Renal pelvis (tissue), 4 donors: ENCODE results near the gene SMG6. TPM values are rescaled to one million over a fixed set of nuclear protein-coding genes. Genes with fewer than 3 reads are reported as not detected.
"Not testable (repeated sequence)": the region's sequence is repeated elsewhere in the genome, so short reads cannot be mapped to it uniquely, and the experiment has no call there.

Source experiments
- DNase-seq: peaks from one replicate; pipeline ENCODE4 v3.0.0-alpha.2; 2013
- polyA plus RNA-seq, 3 donors: library from polyadenylated mRNA; unstranded; fragments of 120-200 nt; gene quantifications; one replicate each; pipeline ENCODE4 v1.2.1, GENCODE V29; 2013; ENCODE audit not compliant: insufficient read length in 3 of 3

The SMG6 gene
- polyA plus RNA-seq, 3 donors, result 31.9 to 38.1 (median 32.9) TPM

DNA sequence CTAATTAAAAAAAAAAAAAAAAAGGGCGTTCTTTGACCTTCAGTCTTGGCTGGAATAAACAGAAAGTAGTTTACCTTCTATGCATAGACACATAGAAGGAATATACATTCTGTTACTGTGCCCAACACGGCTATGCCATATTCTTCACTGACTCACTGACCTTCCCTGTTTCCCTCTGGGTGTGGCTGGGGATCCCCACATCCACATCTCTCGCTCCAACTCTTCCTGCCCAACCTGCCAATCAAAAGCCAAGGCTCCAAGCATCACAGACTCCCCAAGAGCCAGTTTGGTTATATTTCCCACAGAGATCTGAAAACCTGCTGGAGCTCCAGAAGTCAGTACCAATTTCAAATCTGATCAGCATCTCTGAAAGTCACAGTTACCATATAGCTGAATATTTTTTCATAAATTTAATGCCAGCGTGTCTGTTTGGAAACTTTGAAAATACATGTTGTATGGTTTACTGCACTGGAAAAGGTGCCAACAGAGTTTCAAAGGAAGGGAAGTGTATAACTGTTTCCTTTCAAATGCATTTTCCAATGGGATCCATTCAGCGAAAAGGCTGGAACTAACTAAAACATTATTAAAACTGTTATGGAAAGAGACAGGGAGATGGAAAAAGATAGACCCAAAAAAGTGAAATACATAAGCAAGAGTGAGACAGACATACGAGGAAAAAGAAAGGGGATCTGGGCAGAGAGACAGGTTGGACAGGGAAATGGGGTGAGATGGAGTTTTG, 91.8 kb downstream of the SMG6 start:
- DNase-seq, result no peak

DNA sequence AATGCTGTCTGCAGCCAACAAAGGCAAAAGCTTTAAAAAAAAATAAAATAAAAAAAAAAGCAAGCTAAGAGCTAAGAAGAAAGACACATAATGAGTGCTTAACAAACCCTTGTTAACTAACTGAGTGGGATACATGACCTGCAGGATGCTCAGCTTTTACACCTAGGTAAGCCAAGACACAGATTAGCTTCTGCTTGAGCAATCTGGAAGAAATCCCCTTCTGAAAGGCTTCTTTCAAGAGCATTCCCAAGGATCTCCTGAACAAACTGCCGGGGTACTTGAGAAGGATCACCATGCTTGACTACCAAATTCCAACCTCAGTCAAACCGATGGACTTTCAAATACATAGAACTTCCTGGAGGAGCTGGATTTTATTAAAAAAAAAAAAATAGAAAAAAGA, 92.9 kb downstream of the SMG6 start:
- DNase-seq, result no peak

DNA sequence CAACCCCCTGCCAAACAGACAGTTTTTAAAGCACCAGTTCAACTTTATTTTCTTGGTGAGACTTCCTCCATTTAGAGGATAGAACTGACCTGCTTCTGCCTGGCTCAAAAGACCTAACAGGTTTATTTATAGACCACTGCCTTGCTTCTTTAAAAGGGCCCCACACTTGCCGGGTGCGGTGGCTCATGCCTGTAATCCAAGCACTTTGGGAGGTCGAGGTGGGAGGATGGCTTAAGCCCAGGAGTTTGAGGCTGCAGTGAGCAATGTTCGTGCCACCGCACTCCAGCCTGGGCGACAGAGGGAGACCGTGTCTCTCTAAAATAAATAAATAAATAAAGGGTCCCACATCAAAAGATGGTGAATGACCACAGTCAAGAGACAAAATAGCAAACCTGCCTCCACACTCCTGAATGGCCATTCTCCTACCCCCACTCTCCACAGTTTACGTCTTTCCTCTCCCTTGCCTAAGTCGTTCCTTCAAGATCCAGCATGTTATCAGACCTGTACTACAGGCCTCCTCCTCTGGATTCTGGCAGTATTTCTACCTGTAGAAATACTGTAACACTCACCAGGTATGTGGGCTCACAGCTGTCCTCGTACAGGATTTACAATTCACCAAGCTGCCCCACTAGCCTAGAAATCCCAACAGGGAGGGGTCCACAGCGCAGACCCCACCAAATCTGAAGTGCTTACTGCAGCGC, 95.6 kb downstream of the SMG6 start:
- no peak for DNase-seq

DNA sequence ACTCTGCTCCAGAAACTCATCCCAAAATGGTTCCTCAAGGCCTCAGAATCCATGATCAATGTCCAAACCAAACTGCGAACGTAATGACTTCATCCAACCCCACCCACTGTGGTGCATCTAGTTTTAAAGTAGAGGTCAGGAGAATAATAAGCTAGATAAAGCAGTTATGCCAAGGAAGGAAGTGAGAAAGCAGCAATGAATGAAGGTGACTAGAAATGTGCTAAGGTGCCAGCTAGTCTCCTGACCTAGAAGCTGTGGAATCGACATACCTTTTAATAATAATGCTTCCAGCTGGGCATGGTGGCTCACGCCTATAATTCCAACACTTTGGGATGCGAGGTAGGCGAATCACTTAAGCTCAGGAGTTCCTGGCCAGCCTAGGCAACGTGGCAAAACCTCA, 99.2 kb downstream of the SMG6 start:
- no peak for DNase-seq

DNA sequence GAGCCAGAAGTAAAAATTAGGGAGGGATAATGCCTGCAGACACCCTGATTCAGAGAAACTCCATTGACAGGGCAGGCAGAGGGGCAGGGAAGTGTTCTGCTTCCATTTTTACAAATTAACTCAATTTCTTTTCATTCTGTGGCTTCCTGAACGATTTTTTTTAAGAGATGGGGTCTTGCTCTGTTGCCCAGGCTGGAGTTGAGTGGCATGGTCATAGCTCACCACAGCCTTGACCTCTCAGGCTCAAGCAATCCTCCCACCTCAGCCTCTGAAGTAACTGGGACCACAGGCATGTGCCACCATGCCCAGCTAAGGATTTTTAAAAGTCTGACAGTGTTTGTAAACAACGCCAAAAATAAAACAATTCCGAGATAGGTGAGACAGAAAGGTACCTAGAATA, 99.8 kb downstream of the SMG6 start:
- DNase-seq, result no peak

GRCh38 chr17:2202996-2203575, 100.5 kb downstream of the SMG6 start:
- no peak for DNase-seq

- no peak for DNase-seq
Observed at GRCh38 chr17:2202302-2202995, 101.1 kb downstream of the SMG6 start.

DNA sequence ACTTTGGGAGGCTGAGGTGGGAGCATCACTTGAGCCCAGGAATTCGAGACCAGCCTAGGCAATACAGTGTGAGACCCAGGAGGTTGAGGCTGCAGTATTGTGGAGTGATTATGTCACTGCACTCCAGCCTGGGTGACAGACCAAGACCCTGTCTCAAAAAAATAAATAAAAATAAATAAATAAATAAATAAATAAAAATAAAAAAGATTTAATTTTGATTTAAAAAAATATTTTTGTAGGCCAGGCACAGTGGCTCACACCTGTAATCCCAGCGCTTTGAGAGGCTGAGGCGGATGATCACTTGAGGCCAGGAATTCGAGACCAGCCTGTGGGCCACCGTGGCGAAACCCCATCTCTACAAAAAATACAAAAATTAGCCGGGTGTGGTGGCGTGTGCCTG, 104.2 kb downstream of the SMG6 start:
- not testable (repeated sequence) for DNase-seq

GRCh38 chr17:2198927-2199326, 104.7 kb downstream of the SMG6 start:
- DNase-seq, result no peak

DNA sequence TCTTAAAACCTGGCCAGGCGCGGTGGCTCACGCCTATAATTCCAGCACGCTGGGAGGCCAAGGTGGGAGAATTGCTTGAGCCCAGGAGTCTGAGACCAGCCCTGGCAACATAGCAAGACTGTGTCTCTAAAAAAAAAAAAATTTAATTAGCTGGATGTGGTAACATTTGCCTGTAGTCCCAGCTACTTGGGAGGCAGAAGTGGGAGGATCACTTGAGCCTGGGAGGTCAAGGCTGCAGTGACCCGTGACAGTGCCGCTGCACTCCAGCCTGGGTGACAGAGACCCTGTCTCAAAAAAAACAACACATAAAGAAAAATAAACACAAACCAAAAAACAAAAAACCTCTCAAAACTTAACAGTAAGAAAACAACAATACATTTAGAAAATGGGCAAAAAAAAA, 106.3 kb downstream of the SMG6 start:
- no peak for DNase-seq

DNA sequence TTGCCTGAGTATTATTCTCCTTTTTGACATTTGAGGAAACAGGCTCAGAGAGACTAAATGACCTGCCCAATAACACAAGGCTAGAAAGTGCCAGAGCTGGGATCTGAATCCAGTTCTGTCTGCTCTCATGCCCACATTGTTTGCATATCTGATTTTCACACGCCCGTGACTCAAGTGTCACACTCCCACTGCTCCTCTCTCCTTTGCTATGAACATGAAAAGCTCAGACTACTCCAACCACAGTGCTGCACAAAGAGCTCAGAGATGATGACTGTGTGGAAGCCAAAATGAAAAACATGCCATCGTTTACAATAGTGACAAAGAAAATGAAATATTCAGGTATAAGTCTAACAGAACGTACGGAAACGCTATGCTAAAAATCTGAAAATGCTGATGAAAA, 107.9 kb downstream of the SMG6 start:
- DNase-seq, result no peak

- no peak for DNase-seq
Observed at GRCh38 chr17:2194889-2195335, 108.7 kb downstream of the SMG6 start.

GRCh38 chr17:2192367-2193057, 111.1 kb downstream of the SMG6 start:
- no peak for DNase-seq

GRCh38 chr17:2191785-2192184, 111.8 kb downstream of the SMG6 start:
- no peak for DNase-seq

GRCh38 chr17:2191227-2191626, 112.4 kb downstream of the SMG6 start:
- DNase-seq, result no peak

DNA sequence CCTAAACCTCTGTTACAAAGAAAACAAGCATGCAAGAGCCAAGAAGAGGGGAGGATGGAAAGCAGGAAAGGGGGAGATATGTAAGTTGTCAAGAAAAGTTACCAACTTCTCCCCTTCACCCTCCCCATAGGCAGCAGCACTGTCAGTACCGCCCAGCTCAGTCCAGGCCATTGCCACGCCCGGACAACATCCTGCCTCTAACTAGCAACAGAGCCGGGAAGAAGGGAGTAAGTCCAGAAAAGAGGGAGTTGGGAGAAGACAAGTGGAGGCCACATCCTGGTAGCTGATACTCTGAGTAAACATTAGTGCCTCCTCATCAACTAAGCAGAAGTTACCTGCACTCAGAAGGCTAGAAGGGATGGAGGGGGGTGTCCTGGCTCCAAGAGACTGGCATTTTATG, 113.6 kb downstream of the SMG6 start:
- no peak for DNase-seq

- DNase-seq, result no peak
Observed at GRCh38 chr17:2188971-2189630, 114.5 kb downstream of the SMG6 start.

- DNase-seq, result no peak
Observed at GRCh38 chr17:2187758-2188157, 115.8 kb downstream of the SMG6 start.

DNA sequence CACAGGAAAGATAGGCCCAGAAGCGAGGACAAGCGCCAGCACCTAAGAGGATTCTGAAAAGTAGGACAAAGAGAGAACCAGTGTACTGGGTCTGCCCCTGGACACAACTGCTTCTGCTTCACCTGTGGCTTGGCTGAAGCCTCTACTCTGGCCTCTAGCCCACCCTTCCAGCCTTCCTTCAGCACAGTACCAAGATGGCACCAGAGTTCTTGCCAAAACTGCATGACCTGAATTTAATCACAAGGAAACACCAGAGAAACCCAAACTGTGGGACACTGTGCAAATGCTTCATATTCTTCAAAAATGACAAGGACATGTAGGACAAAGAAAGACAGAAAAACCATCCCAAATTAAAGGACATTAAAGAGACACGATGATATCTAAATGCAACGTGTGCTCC, 116.6 kb downstream of the SMG6 start:
- DNase-seq, result no peak

DNA sequence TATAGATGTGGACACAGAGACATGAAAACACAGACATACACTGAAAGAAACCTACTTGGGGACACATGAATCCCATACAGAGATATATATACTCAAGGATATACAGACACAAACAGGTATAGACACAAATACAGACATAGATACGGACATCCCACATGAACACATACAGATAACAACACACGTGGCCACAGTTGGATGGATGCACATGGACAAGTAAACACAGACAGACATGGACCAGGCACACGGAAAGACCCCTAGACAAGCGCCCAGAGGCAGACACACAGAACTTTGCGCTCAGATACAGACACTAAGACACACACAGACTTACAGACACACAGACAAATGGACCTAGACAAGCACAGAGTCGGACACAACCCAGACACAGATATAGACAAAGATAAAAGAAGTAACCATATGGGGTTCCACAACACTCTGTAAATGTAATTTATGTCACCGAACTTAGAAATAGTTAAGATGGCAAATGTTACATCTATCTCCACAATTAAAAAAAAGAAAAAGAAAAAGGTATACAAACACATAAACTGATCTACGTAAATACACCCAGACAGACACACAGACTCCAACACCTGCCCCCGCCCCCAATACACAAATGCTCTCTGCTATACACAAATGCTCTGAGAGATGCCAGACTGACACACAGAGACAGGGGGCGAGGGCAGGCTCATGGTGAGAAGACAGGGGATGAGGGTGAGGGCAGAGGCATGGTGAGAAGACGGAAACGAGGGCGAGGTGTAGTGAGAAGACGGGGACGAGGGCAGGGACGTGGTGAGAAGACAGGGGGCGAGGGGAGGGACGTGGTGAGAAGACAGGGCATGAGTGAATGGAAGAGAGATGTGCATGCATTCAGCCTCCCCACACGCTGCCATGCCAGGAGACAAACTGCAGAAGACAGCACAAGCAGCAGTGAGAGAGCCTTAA, 118.3 kb downstream of the SMG6 start:
- no peak for DNase-seq
